ENCODE results near the gene CLIP2. TPM values are rescaled to one million over a fixed set of nuclear protein-coding genes. Genes with fewer than 3 reads are reported as not detected.

Gene CLIP2
- total and polyA plus RNA-seq, 2 of the 8 experiments (the other 6 are each of a cell fraction or from before 2014, with no cell fraction given), result 8.3 to 41.5 TPM

DNA sequence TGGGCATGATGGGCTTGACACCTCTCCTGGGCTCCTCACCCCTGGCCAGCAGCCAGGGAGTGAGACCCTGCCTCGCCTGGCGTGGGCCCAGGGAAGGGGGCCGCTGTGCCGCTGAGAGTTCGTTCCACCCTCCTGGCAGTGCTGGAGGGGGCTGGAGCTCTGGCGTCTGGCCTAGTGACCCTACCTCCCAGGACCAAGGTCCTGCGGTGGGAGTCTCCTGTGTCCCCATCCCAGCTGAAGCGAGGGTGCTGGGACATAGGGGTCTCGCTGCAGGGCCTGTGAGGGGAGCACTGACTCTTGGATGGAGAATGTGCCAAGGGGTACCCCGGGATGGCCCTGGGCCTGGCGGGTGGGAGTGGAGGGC lies 165.7 kb downstream of the CLIP2 start:
- Histone ChIP-seq H3K23ac (ENCODE audit: insufficient read length) (no peak overlapping the region), H3K36me3 (ENCODE audit: control insufficient read depth in 2 of 4, insufficient read depth in 4 of 4, low read length in 3 of 4) (no peaks in the 10 kb centered on the region; a peak in 1 of 8 replicates), H3K4ac (replicated peaks; ENCODE audit: insufficient read length, low read depth, low read length) (no peak overlapping the region), H2BK20ac (ENCODE audit: low read length) (no peak overlapping the region), H3K79me2 (ENCODE audit: control insufficient read depth in 1 of 2, insufficient read depth in 2 of 2, low read length in 2 of 2) (peaks cover 3 to 51% of the 10 kb centered on the region in 2 experiments; a peak in 3 of 4 replicates), H2AFZ (ENCODE audit: low read length) (no peak overlapping the region), H3K79me1 (ENCODE audit: low read depth, low read length) (peaks cover 19% of the 10 kb centered on the region), H4K8ac (ENCODE audit: extremely low read depth, insufficient read depth, low read length) (peak overlapping the region; percentile 57), H3K4me3 (ENCODE audit: extremely low read depth in 1 of 4, insufficient read depth in 2 of 4, low read depth in 3 of 4, low read length in 4 of 4) (peak overlapping the region; percentile 56 to 82 (median 60)), H3K4me1 (replicated peaks in 1 of 4; ENCODE audit: control insufficient read depth in 3 of 4, insufficient read depth in 4 of 4, low read length in 3 of 4) (peaks cover 0 to 12% (median 8%) of the 10 kb centered on the region in 4 experiments; a peak in 6 of 7 replicates), H2BK5ac (ENCODE audit: low read depth, low read length) (peak overlapping the region; percentile 49; the same call in 1 of the 2 replicates), H3K56ac (replicated peaks; ENCODE audit: insufficient read length, low read depth, low read length) (peak overlapping the region; percentile 25), H2BK15ac (ENCODE audit: low read length) (0 out of 2 replicates have a peak overlapping the region, but pooled peaks have one; percentile 53), H3K4me2 (ENCODE audit: insufficient read depth in 1 of 2, low read depth in 2 of 2, low read length in 2 of 2) (peak overlapping the region; percentile 68 to 80), H3K27me3 (replicated peaks in 1 of 4; ENCODE audit: control insufficient read depth in 3 of 4, extremely low read depth in 1 of 4, insufficient read depth in 3 of 4, low read length in 3 of 4) (no peaks in the 10 kb centered on the region), H3K27ac (ENCODE audit: low read depth, low read length) (no peak overlapping the region), H3K14ac (ENCODE audit: insufficient read length) (no peak overlapping the region), H3K23me2 (ENCODE audit: low read depth, low read length) (peaks cover 4% of the 10 kb centered on the region; the same call in 1 of the 2 replicates), H4K20me1 (replicated peaks in 1 of 2; ENCODE audit: control insufficient read depth in 1 of 2, insufficient read depth in 2 of 2, low read length in 2 of 2) (peaks cover 7 to 13% of the 10 kb centered on the region in 2 experiments), H3K9me3 (ENCODE audit: insufficient read depth in 2 of 2, low read depth in 1 of 2, low read length in 1 of 2) (no peaks in the 10 kb centered on the region), H3K18ac (ENCODE audit: extremely low read depth, low read length) (peak overlapping the region; percentile 5; the same call in 1 of the 2 replicates), H4K91ac (replicated peaks; ENCODE audit: insufficient read length, low read length) (peak overlapping the region; percentile 83), H2BK120ac (replicated peaks; ENCODE audit: low read depth, low read length) (peak overlapping the region; percentile 92), H4K5ac (ENCODE audit: insufficient read length, low read depth, low read length) (peak overlapping the region; percentile 1), H2BK12ac (ENCODE audit: low read depth, low read length) (peak overlapping the region; percentile 53; the same call in 1 of the 2 replicates), H3K9ac (replicated peaks in 1 of 4; ENCODE audit: extremely low read depth in 1 of 4, low read depth in 3 of 4, low read length in 3 of 4) (peak overlapping the region in 3 of 4 experiments; percentile 23 to 58 (median 38); a peak in 3 of 7 replicates), H2AK5ac (ENCODE audit: low read depth, low read length) (0 out of 2 replicates have a peak overlapping the region, but pooled peaks have one; percentile 45)
- no peak for TF ChIP-seq TAF1 (IDR thresholded peaks at IDR 0.05; ENCODE audit: low read depth, low read length)
- TF ChIP-seq, protein P1, sequence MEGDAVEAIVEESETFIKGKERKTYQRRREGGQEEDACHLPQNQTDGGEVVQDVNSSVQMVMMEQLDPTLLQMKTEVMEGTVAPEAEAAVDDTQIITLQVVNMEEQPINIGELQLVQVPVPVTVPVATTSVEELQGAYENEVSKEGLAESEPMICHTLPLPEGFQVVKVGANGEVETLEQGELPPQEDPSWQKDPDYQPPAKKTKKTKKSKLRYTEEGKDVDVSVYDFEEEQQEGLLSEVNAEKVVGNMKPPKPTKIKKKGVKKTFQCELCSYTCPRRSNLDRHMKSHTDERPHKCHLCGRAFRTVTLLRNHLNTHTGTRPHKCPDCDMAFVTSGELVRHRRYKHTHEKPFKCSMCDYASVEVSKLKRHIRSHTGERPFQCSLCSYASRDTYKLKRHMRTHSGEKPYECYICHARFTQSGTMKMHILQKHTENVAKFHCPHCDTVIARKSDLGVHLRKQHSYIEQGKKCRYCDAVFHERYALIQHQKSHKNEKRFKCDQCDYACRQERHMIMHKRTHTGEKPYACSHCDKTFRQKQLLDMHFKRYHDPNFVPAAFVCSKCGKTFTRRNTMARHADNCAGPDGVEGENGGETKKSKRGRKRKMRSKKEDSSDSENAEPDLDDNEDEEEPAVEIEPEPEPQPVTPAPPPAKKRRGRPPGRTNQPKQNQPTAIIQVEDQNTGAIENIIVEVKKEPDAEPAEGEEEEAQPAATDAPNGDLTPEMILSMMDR (IDR thresholded peaks at IDR 0.05; ENCODE audit: control extremely low read depth in 1 of 3, insufficient read depth in 1 of 3, low read depth in 1 of 3, low read length in 3 of 3), result no peak
- TF ChIP-seq BCL11A (IDR thresholded peaks at IDR 0.05; ENCODE audit: low read depth in 2 of 2, low read length in 2 of 2), result no peak
- POLR2A ChIA-PET (ENCODE audit: partially characterized antibody), result interaction anchor here (1.0 to 1.9 kb wide), 7 partner anchors 10 to 202 kb away, joined by 3 to 9 read pairs (median 5); partner anchors contain the start of gene GTF2I
- no peak for DNase-seq (ENCODE audit: low read depth in 1 of 2, low spot score in 2 of 2)
- FAIRE-seq, result no peak
- WGBS, 2 experiments (ENCODE audit: extremely low coverage in 1 of 2, insufficient coverage in 1 of 2, insufficient read length in 1 of 2, insufficient replicate concordance in 2 of 2, low coverage in 1 of 2, low lambda C conversion rate in 2 of 2, missing lambda C conversion rate in 1 of 2), result 67% methylated on average over 11 of the region's 11 CpGs; no CpG with 5 or more reads in 1 of the 2 experiments
- CTCF ChIA-PET (ENCODE audit: partially characterized antibody), result no interaction called here
